HG02970 (cell line): ENCODE data around the gene PAK3.

Source experiments
- ATAC-seq: cut with Tn5 transposase; IDR thresholded peaks from one replicate; pipeline ENCODE4 v1.9.1; 2021; ENCODE audit warnings: mild to moderate bottlenecking, moderate library complexity, moderate number of reproducible peaks; ENCODE audit not compliant: unreplicated experiment, low FRiP score

PAK3 gene

GRCh38 chrX:111129921-111130320, 33.9 kb downstream of the PAK3 start:
- ATAC-seq = no peak

- ATAC-seq = no peak
Observed at GRCh38 chrX:111131572-111131971, 35.6 kb downstream of the PAK3 start.

GRCh38 chrX:111133389-111133788, 37.4 kb downstream of the PAK3 start:
- no peak for ATAC-seq

DNA sequence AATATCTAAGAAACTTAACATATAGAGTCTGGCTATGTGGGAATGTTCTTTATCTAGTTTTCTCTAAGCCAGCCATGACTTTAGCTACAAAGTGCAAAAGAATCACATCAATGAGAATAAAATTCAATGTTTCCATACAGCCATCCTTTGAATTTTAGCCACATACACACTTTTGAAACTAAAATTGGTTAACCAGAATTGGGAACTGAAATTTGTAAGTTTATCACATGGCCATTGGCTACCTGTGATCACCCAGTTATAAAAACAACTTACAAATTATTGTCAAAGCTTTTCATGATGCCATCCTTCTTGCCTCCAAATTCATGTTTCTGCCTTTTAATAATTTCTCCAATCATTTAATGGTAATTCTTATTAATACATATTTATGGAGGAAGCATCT, 49.9 kb downstream of the PAK3 start:
- ATAC-seq = no peak

DNA sequence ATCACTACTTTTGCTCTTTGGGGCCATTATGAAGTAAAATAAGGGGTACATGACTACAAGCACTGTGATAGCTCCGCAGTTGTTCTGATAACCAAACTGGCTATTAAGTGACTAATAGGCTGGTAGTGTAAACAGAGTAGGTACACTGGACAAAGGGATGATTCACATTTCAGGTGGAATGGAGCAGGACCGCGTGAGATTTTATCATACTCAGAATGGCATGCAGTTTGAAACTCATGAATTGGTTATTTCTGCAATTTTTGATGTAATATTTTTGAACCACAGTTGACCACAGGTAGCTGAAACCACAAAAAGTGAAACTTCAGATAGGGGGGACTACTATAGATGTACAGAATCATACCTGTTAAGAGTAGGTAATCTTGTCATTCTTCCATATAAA, 55.8 kb downstream of the PAK3 start:
- no peak for ATAC-seq

GRCh38 chrX:111159232-111159631, 63.2 kb downstream of the PAK3 start:
- ATAC-seq = no peak

DNA sequence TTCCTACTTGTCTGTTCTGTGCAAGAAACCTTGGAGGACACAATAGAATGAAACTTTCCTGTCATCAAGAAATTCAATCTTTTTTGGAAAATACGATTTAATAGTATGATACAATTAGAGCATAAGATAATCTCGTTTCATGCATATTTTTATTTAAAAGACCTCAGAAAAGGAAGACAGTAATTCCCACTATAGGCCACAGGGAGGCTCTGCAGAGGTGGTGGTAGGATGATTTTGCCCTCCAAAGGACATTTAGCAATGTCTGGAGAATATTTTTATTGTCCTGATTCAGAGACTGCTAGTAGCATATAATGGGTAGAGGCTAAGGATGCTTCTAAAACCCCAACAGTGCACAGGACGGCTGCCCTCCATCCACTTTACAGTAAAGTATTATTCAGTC, 68.7 kb downstream of the PAK3 start:
- ATAC-seq = no peak

DNA sequence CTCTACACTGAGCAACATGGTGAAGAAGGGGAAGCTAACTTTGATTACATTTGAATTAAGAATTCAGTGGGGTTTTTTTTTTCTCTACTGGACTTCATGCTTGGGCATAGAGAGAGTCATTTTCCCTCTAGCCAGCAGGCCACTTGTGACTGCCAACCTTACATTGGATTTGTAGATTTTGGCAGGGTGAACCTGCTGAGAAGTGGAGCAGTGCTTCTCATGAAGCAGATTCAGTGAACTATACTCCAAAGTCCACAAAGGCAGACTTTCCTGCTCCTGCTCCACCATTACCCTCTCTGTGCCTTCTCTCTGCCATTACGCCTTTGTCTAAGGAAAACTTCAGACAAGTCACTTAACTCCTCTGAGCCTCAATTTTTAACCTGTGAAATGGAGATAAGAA, 69.9 kb downstream of the PAK3 start:
- ATAC-seq = no peak

DNA sequence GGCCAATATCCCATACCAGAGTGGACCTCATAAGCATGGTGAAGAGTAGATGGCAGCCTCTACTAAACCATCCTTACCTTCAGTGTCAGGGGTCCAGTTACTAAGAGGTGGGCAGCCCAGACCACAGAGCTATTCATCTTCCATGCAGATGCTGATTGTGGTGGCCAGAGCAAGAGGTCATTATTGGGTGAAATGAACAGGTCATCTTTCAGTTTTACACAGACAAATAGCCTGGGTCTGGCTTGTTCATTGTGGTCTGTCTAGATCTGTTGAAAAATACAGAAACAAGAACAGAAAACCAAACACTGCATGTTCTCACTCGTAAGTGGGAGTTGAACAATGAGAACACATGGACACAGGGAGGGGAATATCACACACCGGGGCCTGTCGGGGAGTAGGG, 71.3 kb downstream of the PAK3 start:
- no peak for ATAC-seq

- no peak for ATAC-seq
Observed at GRCh38 chrX:111168314-111168713, 72.3 kb downstream of the PAK3 start.

- ATAC-seq = no peak
Observed at GRCh38 chrX:111169141-111169540, 73.2 kb downstream of the PAK3 start.

GRCh38 chrX:111170017-111170416, 74.0 kb downstream of the PAK3 start:
- no peak for ATAC-seq

- ATAC-seq = no peak
Observed at GRCh38 chrX:111180750-111181240, 84.8 kb downstream of the PAK3 start.

DNA sequence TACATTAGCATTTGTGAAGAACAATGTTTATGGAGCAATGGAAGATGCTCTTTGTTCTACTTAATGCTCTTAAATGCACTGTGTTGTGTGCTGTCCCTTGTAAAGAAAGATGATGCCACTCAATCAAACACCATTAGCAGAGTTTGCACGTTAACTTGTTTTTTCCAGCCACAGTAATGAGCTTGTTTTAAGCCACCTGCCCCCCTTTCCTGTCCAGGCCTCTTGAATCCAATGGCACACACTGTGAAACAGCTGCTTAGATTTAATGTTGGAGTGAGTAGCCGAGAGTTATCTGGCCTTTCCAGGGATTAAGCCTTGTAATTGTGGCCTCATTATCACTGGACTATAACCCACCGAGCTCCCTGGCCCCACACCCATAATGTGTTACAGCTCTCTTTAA, 86.0 kb downstream of the PAK3 start:
- no peak for ATAC-seq

DNA sequence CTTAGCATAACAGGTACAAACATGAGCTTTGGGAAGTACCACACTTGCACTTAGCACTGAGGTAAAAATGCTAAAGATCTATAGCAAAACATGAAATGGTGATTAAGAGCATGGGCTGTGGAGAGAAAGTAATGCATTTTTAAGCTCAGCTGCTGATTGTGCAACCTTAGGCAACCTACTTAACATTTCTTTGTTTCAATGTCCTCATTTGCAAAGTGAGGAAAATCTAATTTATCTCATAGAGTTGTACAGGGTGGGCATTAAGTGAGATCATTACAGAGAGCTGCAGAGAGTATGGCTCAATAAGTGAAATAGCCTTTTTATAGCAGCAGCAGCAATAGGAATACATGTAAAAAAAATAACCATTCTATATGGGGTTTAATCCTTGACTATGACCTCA, 87.0 kb downstream of the PAK3 start:
- no peak for ATAC-seq

GRCh38 chrX:111191598-111191997, 95.6 kb downstream of the PAK3 start:
- no peak for ATAC-seq

DNA sequence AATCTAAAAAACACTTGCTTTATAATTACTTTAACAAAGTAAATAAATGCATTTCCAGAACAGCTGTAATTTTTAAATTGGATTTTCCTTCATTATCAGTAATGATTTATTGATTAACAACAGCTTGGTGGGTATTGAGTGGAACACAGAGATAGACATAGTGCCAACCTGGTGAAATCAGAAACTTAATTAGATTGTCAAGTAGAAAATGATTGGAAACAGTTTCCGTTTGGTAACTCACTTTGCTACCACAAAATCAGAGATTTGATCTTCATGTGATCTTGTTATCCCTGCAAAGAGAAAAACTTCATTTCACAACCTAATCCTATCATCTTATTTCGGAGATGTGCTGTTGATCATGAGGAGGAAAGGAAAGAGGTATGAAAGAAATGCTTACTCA, 103.5 kb downstream of the PAK3 start:
- ATAC-seq = no peak

- ATAC-seq = no peak
Observed at GRCh38 chrX:111200327-111200726, 104.3 kb downstream of the PAK3 start.

DNA sequence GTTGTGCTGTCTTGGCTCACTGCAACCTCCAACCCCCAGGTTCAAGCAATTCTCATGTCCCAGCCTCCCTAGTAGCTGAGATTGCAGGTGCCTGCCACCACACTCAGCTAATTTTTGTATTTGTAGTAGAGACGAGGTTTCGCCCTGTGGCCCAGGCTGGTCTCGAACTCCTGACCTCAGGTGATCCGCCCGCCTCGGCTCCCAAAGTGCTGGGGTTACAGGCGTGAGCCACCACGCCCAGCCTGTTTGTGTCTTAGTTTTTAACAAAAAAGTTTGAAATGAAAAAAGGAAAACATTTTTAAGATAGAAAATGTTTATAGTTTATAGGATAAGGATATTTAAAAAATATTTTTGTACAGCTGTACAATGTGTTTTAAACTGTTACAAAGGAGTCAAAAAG, 111.9 kb downstream of the PAK3 start:
- ATAC-seq = no peak

DNA sequence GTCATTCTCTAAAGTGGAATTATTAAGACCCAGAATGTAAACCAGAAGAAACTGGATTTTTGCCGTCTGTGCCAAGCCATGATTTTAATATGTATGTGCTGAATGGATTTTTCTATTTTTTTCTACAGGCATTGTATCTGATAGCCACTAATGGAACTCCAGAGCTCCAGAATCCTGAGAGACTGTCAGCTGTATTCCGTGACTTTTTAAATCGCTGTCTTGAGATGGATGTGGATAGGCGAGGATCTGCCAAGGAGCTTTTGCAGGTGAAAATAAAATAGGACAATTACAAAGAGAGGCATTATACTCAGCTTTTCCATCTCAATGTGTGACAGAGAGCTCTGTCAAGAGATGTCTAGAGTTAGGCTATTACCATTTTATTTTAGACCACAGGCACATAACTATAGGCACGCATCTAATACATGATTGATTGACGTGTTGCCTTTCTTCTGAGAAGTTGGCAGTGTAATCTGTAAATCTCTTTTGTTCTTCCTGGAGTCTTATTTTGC, 120.4 kb downstream of the PAK3 start:
- no peak for ATAC-seq

DNA sequence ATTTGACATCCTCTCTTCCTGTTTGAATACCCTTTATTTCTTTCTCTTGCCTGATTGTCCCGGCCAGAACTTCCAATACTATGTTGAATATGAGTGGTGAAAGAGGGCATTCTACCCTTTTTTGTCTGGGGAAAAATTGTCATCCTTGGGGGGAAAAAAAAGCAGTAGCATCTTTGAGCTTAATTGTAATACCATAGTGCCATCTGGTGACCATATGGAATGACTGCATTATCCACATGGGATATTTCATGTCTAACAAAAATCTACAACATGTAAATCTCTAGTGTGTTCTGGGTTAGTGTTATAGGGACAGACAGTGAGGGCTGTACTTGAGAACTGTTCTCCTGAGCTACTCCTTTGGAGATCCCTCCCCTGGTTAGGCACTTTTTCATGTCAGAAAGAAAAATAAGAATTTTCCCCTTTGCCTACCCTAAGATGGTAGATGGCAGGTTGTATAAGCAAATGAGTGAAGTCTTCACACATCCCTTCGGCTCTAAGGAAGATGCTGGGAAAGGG, 148.3 kb downstream of the PAK3 start:
- ATAC-seq = no peak

- no peak for ATAC-seq
Observed at GRCh38 chrX:111254896-111255693, 159.1 kb downstream of the PAK3 start.
